HG03064 (cell line): ENCODE data around the gene MYO7B.
"Not testable (repeated sequence)": the region's sequence is repeated elsewhere in the genome, so short reads cannot be mapped to it uniquely, and the experiment has no call there.

Experiments used
- ATAC-seq: cut with Tn5 transposase; IDR thresholded peaks from one replicate; pipeline ENCODE4 v1.9.1; 2021; ENCODE audit warnings: low read depth; ENCODE audit not compliant: unreplicated experiment

Gene MYO7B

GRCh38 chr2:127570282-127571250, 35.1 kb downstream of the MYO7B start:
- ATAC-seq: no peak

- ATAC-seq: not testable (repeated sequence)
These were observed 36.9 kb downstream of the MYO7B start for GRCh38 chr2:127572352-127572751.

GRCh38 chr2:127572841-127573240, 37.4 kb downstream of the MYO7B start:
- no peak for ATAC-seq

GRCh38 chr2:127573298-127573697, 37.8 kb downstream of the MYO7B start:
- ATAC-seq: no peak

- ATAC-seq: no peak
These were observed 38.3 kb downstream of the MYO7B start for GRCh38 chr2:127573771-127574170.

- no peak for ATAC-seq
These were observed 39.2 kb downstream of the MYO7B start for GRCh38 chr2:127574656-127575055.

GRCh38 chr2:127575185-127575765, 39.8 kb downstream of the MYO7B start:
- ATAC-seq: no peak

GRCh38 chr2:127575941-127576432, 40.5 kb downstream of the MYO7B start:
- ATAC-seq: no peak

GRCh38 chr2:127576433-127577207, 41.1 kb downstream of the MYO7B start:
- ATAC-seq: no peak

- no peak for ATAC-seq
These were observed 41.7 kb downstream of the MYO7B start for GRCh38 chr2:127577208-127577475.

- ATAC-seq: no peak
These were observed 42.0 kb downstream of the MYO7B start for GRCh38 chr2:127577503-127577902.

GRCh38 chr2:127577973-127578372, 42.5 kb downstream of the MYO7B start:
- no peak for ATAC-seq

- ATAC-seq: no peak
These were observed 42.9 kb downstream of the MYO7B start for GRCh38 chr2:127578411-127578810.

GRCh38 chr2:127579231-127579630, 43.7 kb downstream of the MYO7B start:
- ATAC-seq: no peak

GRCh38 chr2:127580167-127581049, 44.9 kb downstream of the MYO7B start:
- ATAC-seq: no peak

GRCh38 chr2:127581050-127581345, 45.5 kb downstream of the MYO7B start:
- no peak for ATAC-seq

- no peak for ATAC-seq
These were observed 46.3 kb downstream of the MYO7B start for GRCh38 chr2:127581516-127582490.

GRCh38 chr2:127582863-127583861, 47.7 kb downstream of the MYO7B start:
- no peak for ATAC-seq
